ENCODE data around the gene CABS1. TPM values are rescaled to one million over a fixed set of nuclear protein-coding genes. Genes with fewer than 3 reads are reported as not detected.
A peak's percentile ranks its signal among the peaks of the same experiment; 100 is the strongest.

The CABS1 gene
- total and polyA plus RNA-seq, 10 of the 15 experiments (the other 5 are each of a cell fraction or from before 2014, with no cell fraction given), result not detected

- TF ChIP-seq ZBTB4 (CRISPR knock-in tag; IDR thresholded peaks at IDR 0.05) (no peak), MEF2B (IDR thresholded peaks at IDR 0.05; ENCODE audit: partially characterized antibody, poor library complexity, severe bottlenecking) (no peak), FOXK2 (IDR thresholded peaks at IDR 0.05) (no peak), ZNF24 (IDR thresholded peaks at IDR 0.05) (peak; percentile 74), SMARCA5 (IDR thresholded peaks at IDR 0.05) (no peak), EZH2 (IDR thresholded peaks at IDR 0.05; ENCODE audit: borderline replicate concordance, control insufficient read depth, low read depth, low read length) (no peak), CUX1 (IDR thresholded peaks at IDR 0.05; ENCODE audit: insufficient replicate concordance, low read depth, low read length) (no peak), SMAD1 (IDR thresholded peaks at IDR 0.05; ENCODE audit: low read depth, partially characterized antibody) (peak; percentile 79), STAT3 (IDR thresholded peaks at IDR 0.05; ENCODE audit: low read depth, low read length) (no peak), PML (IDR thresholded peaks at IDR 0.05; ENCODE audit: low read length) (no peak), BRCA1 (IDR thresholded peaks at IDR 0.05; ENCODE audit: low read depth, low read length) (no peak), EED (IDR thresholded peaks at IDR 0.05; ENCODE audit: low read depth) (no peak), RAD51 (IDR thresholded peaks at IDR 0.05) (no peak), ZNF592 (IDR thresholded peaks at IDR 0.05) (no peak), BACH1 (IDR thresholded peaks at IDR 0.05; ENCODE audit: borderline replicate concordance) (no peak), SIX5 (IDR thresholded peaks at IDR 0.05; ENCODE audit: low read depth, low read length, severe bottlenecking) (no peak), IKZF1 (conservative IDR thresholded peaks at IDR 0.05) (peak; percentile 37; the same call in 1 of the 2 replicates), SREBF1 (IDR thresholded peaks at IDR 0.05; ENCODE audit: low read length) (no peak), SUPT20H (IDR thresholded peaks at IDR 0.05; ENCODE audit: borderline replicate concordance, control insufficient read depth, low read depth, low read length) (no peak), POLR2A (IDR thresholded peaks at IDR 0.05; ENCODE audit: low read depth, low read length) (no peak), MXI1 (IDR thresholded peaks at IDR 0.05; ENCODE audit: low read depth, low read length) (no peak)
These were observed 30.7 kb downstream of the CABS1 start (continued) for GRCh38 chr4:70365479-70365878.
